Body of pancreas (tissue), 4 donors: ENCODE results near the gene CCL26. TPM values are rescaled to one million over a fixed set of nuclear protein-coding genes. Genes with fewer than 3 reads are reported as not detected.

Experiments used
- ATAC-seq: fragments of 150-250 bp; one replicate; pipeline ENCODE4 v1.9.1; 2016
- DNase-seq, 4 donors: peaks; one replicate each; pipeline ENCODE4 v3.0.0-alpha.2; 2019
- H3K27ac ChIP-seq, 4 donors: fragments of 200-600 bp; sonication (generic); 1 replicate in 3 of 4; 2 replicates in 1 of 4; pipeline versions ENCODE4 v1.5.1 to v1.6.1; 2016 to 2019; ENCODE audit warnings: mild to moderate bottlenecking in 1 of 4, mixed read lengths in 1 of 4, moderate library complexity in 1 of 4
- H3K27me3 ChIP-seq, 2 donors: fragments of 200-600 bp; sonication (generic); one replicate each; pipeline ENCODE4 v1.6.0; 2016; ENCODE audit warnings: mild to moderate bottlenecking in 1 of 2
- H3K36me3 ChIP-seq, 2 donors: fragments of 200-600 bp; sonication (generic); replicated peaks in 1 of 2; 2 replicates each; pipeline ENCODE4 v1.5.1; 2016; ENCODE audit warnings: low read depth in 2 of 2; ENCODE audit not compliant: insufficient read depth in 1 of 2
- H3K4me1 ChIP-seq: fragments of 200-600 bp; sonication (generic); one replicate; pipeline ENCODE4 v1.6.0; 2016
- H3K4me3 ChIP-seq, 2 donors: fragments of 200-600 bp; sonication (generic); 1 replicate in 1 of 2; 2 replicates in 1 of 2; pipeline ENCODE4 v1.5.1; 2016 to 2019
- H3K9me3 ChIP-seq, 3 donors: fragments of 200-600 bp; sonication (generic); 1 replicate in 2 of 3; 2 replicates in 1 of 3; pipeline ENCODE4 v1.5.1; 2016
- POLR2A ChIP-seq, 3 donors: fragments of 450-650 bp; IDR thresholded peaks; one replicate each; pipeline ENCODE4 v1.6.1; 2016; ENCODE audit warnings: antibody characterized with exemption in 3 of 3, mild to moderate bottlenecking in 2 of 3
- WGBS, 2 donors: methylation state at CpG; one replicate each; pipeline ENCODE4 v1.1.5; 2017; 5-methylcytosine and 5-hydroxymethylcytosine counted together
- intact Hi-C: fragments of 100-400 bp; cut with DNase I; formaldehyde crosslinking; loops from one replicate; pipeline ENCODE4 v1.15.1; 2023
- total RNA-seq, 2 donors: library from RNA; depleted of rRNA; stranded (reverse); fragments of >200 nt; gene quantifications; one replicate each; pipeline ENCODE4 v1.1.0, GENCODE V29; 2016
- TF ChIP-seq, protein P1 (sequence below), 7 experiments: fragments of 450-650 bp in 4 of 7; fragments of 200-600 bp in 3 of 7; sonication (generic) in 3 of 7; IDR thresholded peaks; one replicate each; pipeline ENCODE4 v1.5.1; 2016 to 2019; ENCODE audit warnings: antibody characterized with exemption in 7 of 7

The CCL26 gene
- total RNA-seq, 2 donors from 2014 or later = not detected

- H3K9me3 ChIP-seq = peaks cover 0 to 22% (median 0%) of the 10 kb centered on the region in 3 donors
- H3K4me1 ChIP-seq = no peaks in the 10 kb centered on the region
- TF ChIP-seq POLR2A (IDR thresholded peaks at IDR 0.05) = no peak
- TF ChIP-seq, protein P1, sequence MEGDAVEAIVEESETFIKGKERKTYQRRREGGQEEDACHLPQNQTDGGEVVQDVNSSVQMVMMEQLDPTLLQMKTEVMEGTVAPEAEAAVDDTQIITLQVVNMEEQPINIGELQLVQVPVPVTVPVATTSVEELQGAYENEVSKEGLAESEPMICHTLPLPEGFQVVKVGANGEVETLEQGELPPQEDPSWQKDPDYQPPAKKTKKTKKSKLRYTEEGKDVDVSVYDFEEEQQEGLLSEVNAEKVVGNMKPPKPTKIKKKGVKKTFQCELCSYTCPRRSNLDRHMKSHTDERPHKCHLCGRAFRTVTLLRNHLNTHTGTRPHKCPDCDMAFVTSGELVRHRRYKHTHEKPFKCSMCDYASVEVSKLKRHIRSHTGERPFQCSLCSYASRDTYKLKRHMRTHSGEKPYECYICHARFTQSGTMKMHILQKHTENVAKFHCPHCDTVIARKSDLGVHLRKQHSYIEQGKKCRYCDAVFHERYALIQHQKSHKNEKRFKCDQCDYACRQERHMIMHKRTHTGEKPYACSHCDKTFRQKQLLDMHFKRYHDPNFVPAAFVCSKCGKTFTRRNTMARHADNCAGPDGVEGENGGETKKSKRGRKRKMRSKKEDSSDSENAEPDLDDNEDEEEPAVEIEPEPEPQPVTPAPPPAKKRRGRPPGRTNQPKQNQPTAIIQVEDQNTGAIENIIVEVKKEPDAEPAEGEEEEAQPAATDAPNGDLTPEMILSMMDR (IDR thresholded peaks at IDR 0.05) = no peak
- DNase-seq (no peak), ATAC-seq (no peak)
- H3K27me3 ChIP-seq = no peaks in the 10 kb centered on the region
- no peak overlapping the region for H3K27ac ChIP-seq
- H3K4me3 ChIP-seq = no peak overlapping the region
- no peaks in the 10 kb centered on the region for H3K36me3 ChIP-seq
- WGBS, 2 donors = 91 to 100% methylated on average over 2 to 4 of the region's 4 CpGs
- intact Hi-C loops = no loop called here
Measured at GRCh38 chr7:75806560-75807307, 34.7 kb upstream of the CCL26 start.

DNA sequence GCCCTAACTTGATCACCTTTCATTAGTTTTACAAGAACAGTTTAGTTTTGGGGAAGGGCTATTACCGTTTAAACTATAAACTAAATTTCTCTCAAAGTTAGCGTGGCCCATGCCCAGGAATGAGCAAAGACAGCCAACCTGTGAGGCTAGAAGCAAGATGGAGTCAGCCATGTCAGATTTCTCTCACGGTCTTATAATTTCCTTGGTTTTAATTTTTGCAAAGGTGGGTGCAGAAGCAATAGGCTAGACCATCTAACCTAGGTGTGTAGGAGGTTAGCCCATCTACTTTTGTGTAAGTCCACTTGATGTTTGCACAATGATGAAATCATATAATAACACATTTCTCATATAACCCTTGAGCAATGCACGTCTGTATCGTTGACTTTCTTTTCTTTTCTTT lies 32.7 kb upstream of the CCL26 start:
- Histone ChIP-seq H3K27me3 (no peaks in the 10 kb centered on the region), H3K27ac (no peak overlapping the region), H3K9me3 (peaks cover 0 to 22% (median 0%) of the 10 kb centered on the region in 3 donors), H3K4me1 (no peaks in the 10 kb centered on the region), H3K36me3 (no peaks in the 10 kb centered on the region), H3K4me3 (no peak overlapping the region)
- TF ChIP-seq, protein P1 (IDR thresholded peaks at IDR 0.05) = no peak
- TF ChIP-seq POLR2A (IDR thresholded peaks at IDR 0.05) = no peak
- ATAC-seq (no peak), DNase-seq (no peak)
- WGBS, 2 donors = 52 to 97% methylated on average over 5 of the region's 5 CpGs
- intact Hi-C loops = no loop called here

- peaks cover 3% of the 10 kb centered on the region for H3K4me1 ChIP-seq
- intact Hi-C loops = no loop called here
- DNase-seq (no peak), ATAC-seq (no peak)
- H3K4me3 ChIP-seq = no peak overlapping the region
- H3K9me3 ChIP-seq = peaks cover 0 to 22% (median 0%) of the 10 kb centered on the region in 3 donors
- no peaks in the 10 kb centered on the region for H3K27me3 ChIP-seq
- no peak for TF ChIP-seq POLR2A (IDR thresholded peaks at IDR 0.05)
- TF ChIP-seq, protein P1 (IDR thresholded peaks at IDR 0.05) = no peak
- WGBS, 2 donors = 69 to 75% methylated on average over 2 of the region's 2 CpGs
- no peaks in the 10 kb centered on the region for H3K36me3 ChIP-seq
- H3K27ac ChIP-seq = no peak overlapping the region
Measured at GRCh38 chr7:75804004-75804403, 32.0 kb upstream of the CCL26 start.

DNA sequence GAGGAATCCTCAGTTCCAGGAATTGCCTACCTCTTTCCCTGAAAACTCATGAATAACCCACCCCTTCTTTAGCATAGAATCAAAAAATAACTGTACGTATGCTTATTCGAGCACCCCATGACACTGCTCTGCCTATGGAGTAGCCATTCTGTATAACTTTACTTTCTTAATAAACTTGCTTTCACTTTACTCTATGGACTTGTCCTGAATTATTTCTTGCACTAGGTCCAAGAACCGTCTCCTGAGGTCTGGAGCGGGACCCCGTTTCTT lies 30.5 kb upstream of the CCL26 start:
- peaks cover 0 to 15% (median 0%) of the 10 kb centered on the region in 3 donors for H3K9me3 ChIP-seq
- intact Hi-C loops = no loop called here
- no peak overlapping the region for H3K4me3 ChIP-seq
- H3K36me3 ChIP-seq = no peaks in the 10 kb centered on the region
- H3K27ac ChIP-seq = no peak overlapping the region
- no peak for TF ChIP-seq POLR2A (IDR thresholded peaks at IDR 0.05)
- TF ChIP-seq, protein P1 (IDR thresholded peaks at IDR 0.05) = no peak
- peaks cover 14% of the 10 kb centered on the region for H3K4me1 ChIP-seq
- no peaks in the 10 kb centered on the region for H3K27me3 ChIP-seq
- 87 to 92% methylated on average over 5 of the region's 5 CpGs for WGBS, 2 donors
- ATAC-seq (no peak), DNase-seq (no peak)

DNA sequence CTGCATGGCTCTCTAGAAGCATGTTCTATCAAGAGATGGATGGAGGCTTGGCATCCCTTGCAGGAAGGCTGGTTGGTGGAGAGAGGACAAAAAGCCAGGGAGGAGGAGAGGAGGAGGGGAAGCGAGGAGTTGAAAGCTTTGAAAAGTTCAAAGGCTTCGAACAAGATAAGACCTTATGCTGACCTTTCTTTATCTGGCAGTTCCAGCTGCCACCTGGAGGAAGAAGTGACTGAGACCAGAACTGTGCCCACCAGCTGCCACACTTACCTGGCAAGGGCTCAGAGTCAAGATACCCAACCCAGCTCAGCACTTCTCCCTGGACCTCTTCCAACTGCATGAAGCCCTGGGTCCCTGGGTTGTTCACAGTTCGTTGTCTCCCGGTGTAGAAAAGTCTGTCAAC lies 26.8 kb upstream of the CCL26 start:
- ATAC-seq = peak; percentile 48

More for the DNA sequence above, 26.8 kb upstream of the CCL26 start:
- Histone ChIP-seq H3K36me3 (no peaks in the 10 kb centered on the region), H3K4me3 (no peak overlapping the region), H3K9me3 (no peaks in the 10 kb centered on the region), H3K27ac (no peak overlapping the region), H3K27me3 (no peaks in the 10 kb centered on the region), H3K4me1 (peaks cover 20% of the 10 kb centered on the region)
- DNase-seq = peak; percentile 29 to 77 (median 52)
- 18 to 19% methylated on average over 4 of the region's 4 CpGs for WGBS, 2 donors
- intact Hi-C loops = no loop called here
- TF ChIP-seq, protein P1 (IDR thresholded peaks at IDR 0.05) = no peak
- TF ChIP-seq POLR2A (IDR thresholded peaks at IDR 0.05) = no peak
